Measurements from ENCODE around the gene GREB1.

Gene GREB1

GRCh38 chr2:11615209-11615608, 81.4 kb downstream of the GREB1 start:
- no peak for DNase-seq

GRCh38 chr2:11616097-11616687, 82.3 kb downstream of the GREB1 start:
- no peak for DNase-seq

DNA sequence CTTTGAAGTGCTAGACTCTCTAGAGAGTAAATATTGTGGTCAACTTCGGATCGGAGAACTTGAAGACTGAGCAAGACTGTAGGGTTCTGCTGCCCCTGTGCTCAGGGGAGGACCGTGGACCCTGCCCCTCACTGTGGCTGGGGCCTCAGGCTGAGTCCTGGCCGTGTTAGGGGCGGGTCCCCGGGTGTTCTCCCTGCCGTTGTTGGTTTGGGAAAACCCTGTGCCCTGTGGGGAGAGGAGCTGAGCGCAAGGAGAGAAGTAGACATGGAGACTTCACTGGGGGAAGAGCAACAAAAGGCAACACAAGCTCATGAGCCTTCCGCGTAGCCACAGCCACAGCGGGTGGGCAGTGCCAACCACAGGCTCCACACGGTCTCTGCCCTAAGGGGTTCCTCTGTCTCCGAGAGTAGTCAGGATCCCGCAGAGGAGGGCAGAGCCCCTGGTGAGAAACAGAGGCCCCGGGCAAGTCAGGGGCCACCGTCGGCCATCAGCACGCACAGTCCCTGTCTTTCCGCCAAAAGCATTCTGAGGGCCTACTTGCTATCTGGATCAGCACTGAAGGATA, 83.1 kb downstream of the GREB1 start:
- no peak for DNase-seq

DNA sequence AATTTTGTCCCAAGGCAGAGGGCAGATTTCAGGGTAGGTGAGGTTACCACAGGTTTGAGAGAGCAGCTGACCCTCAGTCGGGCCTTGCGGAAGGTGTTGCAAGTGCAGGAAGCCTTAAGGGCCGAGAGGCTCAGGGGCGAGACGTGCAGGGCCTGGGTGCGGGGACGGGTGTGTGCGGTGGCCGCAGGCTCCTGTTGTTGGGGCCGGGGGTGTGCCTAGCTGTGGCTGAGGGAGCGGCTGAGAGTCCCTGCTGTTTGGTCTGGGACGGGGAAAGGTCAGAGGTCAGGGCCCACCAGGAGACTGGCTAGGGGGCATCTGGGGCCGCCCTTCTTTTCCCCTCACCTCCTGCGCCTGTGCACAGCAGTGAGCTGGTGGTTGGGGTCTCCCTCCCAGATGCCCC, 83.7 kb downstream of the GREB1 start:
- DNase-seq: no peak

GRCh38 chr2:11617984-11618707, 84.3 kb downstream of the GREB1 start:
- DNase-seq: no peak

DNA sequence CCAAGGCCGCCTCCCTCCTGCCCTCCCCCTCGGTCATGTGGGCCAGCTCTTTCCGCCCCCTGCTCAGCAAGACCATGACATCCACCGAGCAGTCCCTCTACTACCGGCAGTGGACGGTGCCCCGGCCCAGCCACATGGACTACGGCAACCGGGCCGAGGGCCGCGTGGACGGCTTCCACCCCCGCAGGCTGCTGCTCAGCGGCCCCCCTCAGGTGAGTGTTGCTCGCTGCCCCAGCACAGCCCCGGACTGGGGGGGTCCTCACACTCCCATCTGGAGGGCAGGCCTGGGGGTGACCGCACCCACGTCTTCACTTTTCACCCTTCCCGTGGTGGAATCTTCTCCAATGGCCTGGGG, 84.8 kb downstream of the GREB1 start:
- no peak for DNase-seq

DNA sequence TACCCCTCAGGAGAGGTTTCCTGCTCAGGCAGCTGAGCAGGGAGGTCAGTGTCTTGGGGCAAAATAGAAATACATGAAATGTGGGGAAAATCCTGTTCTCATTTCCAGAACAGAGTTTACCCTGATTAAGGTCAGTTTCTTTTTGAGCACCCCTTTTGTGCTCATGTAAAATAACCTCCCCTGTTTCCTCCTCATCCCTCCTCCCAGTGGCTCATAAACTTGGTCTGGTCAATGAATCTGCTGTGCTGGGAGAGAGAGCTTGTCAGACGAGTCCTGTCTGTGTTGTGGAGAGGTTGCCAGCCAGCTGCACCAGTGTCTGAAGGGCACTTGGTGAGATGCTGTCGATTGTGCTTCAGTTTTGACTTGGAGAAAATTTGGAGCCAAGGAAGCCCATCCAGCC, 87.6 kb downstream of the GREB1 start:
- DNase-seq: no peak

GRCh38 chr2:11622611-11623010, 88.8 kb downstream of the GREB1 start:
- no peak for DNase-seq

DNA sequence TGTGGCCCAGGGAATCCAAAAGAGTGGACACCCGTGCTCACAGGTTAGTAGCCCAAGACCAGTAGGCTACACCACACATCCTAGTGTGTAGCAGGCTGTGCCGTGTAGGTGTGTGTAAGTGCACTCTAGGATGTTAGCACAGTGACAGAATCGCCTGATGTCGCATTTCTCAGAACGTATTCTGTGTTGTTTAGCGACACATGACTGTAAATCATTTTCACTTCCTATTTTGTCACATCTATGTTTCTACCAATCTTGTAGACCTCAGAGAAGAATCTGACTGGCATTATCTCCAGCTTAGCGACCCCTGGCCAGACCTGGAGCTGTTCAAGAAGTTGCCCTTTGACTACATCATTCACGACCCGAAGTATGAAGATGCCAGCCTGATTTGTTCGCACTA, 91.0 kb downstream of the GREB1 start:
- no peak for DNase-seq

DNA sequence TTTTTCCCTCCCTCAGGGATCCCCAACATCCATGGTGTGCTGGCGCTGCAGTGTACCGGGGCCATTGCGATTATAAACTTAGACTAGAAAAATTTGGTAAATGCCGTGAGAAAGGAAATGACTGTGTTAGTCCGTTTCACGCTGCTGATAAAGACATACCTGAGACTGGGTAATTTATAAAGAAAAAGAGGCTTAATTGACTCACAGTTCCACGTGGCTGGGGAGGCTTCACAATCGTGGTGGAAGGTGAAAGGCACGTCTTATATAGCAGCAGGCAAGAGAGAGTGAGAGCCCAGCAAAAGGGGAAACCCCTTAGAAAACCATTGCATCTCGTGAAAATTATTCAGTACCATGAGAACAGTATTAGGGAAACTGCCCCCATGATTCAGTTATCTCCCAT, 91.8 kb downstream of the GREB1 start:
- DNase-seq: no peak

DNA sequence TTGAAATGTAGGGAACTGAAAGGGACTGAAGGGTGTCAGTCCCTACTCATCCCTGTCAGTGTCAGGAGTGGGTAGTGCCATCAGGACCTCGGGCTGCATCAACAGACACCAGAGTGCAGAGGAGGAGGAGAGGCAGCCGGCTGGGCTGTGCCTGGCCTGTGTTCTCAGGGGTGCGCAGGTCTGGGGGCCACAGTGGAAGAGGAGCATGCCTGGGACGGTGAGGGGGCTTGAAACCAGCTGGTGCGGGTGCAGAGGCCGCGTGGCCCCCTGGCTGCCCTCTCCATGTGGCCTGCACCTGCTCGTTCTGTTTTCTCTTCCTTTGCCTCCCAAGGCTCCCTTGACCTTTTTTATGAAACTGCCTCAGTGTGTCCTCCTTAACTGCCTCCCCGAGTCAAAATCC, 94.8 kb downstream of the GREB1 start:
- DNase-seq: no peak

GRCh38 chr2:11629215-11629614, 95.4 kb downstream of the GREB1 start:
- no peak for DNase-seq

DNA sequence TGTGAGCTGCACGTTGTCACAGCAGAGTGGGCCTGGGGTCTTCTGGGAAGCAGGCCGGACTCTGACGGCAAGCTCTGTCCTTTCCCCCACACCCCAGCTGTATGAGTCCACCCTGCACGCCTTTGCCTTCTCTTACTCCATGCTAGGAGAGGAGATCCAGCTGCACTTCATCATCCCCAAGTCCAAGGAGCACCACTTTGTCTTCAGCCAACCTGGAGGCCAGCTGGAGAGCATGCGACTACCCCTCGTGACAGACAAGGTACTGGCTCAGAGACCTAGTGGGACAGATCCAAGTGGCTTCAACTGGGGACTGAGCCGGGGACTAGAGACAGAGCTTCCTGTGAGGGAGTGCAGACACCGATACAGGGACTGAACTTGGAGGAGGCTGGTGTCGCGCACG, 96.0 kb downstream of the GREB1 start:
- DNase-seq: no peak

- DNase-seq: no peak
Observed at GRCh38 chr2:11630855-11631254, 97.0 kb downstream of the GREB1 start.

DNA sequence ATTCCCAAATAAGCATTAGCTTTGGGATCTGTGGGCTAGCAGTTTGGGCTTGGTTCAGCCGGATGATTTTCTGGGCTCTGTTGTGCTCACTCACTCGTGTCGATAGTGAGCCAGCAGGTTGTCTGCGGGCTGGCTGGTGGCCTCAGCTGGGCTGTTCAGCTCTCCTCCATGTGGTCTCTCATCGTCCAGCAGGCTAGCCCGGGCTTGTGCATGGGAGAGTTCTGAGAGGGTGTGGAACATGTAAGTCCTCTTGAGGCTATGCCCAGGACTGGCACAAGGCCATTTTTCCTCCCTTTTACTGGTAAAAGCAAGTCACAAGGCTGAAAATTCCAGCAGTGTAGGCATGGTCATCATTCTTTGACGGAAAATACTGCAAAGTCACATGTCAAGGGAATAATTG, 97.6 kb downstream of the GREB1 start:
- DNase-seq: no peak

DNA sequence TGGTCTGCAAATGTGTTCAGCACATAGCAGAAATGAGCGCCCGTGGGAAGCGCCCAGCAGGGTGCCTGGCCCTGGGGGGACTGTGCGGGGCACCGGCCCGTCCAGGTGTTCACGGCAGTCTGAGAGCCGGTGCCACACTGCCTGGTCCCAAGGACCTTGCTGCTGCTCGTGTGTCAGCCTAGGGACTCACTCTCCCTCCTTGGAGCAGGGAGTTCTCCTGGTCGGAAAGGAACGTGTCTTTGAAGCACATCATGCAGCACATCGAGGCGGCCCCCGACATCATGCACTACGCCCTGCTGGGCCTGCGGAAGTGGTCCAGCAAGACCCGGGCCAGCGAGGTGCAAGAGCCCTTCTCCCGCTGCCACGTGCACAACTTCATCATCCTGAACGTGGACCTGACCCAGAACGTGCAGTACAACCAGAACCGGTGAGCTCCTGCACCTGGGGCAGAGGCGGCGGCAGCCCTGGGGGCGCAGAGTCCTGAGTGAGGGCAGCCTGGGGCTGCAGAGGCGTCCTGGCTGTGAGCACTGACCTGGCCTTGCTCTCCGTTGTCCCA, 100.2 kb downstream of the GREB1 start:
- DNase-seq: no peak

- no peak for DNase-seq
Observed at GRCh38 chr2:11634584-11634983, 100.7 kb downstream of the GREB1 start.

DNA sequence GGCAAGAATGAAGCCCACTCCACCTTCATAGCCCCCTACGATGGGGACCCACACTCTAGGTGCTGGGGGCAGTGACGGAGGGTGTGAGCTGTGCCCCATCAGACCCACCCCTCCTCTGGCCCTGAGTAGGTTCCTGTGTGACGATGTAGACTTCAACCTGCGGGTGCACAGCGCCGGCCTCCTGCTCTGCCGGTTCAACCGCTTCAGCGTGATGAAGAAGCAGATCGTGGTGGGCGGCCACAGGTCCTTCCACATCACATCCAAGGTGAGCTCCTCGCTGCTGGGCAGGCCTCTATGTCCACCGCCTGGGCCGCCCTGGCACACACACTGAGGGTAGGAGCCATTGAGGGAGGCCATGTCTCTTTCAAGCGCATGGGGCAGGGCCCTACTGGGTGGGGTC, 101.3 kb downstream of the GREB1 start:
- no peak for DNase-seq

- DNase-seq: no peak
Observed at GRCh38 chr2:11636593-11637295, 102.9 kb downstream of the GREB1 start.

DNA sequence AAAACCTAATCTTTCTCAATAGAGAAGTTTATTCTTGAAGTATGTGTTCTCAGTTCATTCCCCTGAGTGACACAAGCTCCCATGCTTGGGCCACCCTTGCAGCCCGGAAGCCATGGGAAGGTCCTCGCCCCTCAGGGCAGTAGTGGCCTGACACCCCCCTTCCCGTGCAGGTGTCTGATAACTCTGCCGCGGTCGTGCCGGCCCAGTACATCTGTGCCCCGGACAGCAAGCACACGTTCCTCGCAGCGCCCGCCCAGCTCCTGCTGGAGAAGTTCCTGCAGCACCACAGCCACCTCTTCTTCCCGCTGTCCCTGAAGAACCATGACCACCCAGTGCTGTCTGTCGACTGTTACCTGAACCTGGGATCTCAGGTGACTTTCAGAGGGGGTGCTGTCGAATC, 103.7 kb downstream of the GREB1 start:
- no peak for DNase-seq

- DNase-seq: no peak
Observed at GRCh38 chr2:11639503-11639902, 105.7 kb downstream of the GREB1 start.

- DNase-seq: no peak
Observed at GRCh38 chr2:11640132-11640531, 106.3 kb downstream of the GREB1 start.

DNA sequence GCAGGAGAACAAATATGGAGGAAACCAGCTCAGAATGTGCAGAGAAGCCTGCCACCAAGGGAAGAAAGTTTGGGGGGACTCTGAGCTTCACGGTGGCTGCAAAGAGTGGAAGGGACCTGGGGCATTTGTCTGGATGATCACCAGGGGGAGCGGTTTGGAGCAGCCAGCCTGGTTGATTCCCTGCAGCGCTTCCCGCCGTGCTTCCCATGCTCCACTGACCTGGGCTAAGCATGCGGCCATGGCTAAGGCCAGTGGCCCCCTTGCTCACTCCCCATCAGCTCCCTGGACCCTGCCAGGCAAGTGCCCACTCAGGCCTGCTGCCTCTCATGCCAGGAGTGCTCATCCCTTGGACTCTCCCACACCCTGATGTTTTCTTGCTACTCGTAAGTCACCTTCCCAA, 109.1 kb downstream of the GREB1 start:
- DNase-seq: no peak

- no peak for DNase-seq
Observed at GRCh38 chr2:11644293-11644692, 110.4 kb downstream of the GREB1 start.
